GM11168 (cell line): ENCODE data around the gene THSD7A.

Source experiments
- in situ Hi-C: fragments of 300-500 bp; cut with MboI; formaldehyde crosslinking; loops from one replicate; pipeline ENCODE4 v1.12.0; 2022; ENCODE audit warnings: low sequenced_read_pairs; ENCODE audit not compliant: unreplicated experiment

The THSD7A gene

GRCh38 chr7:11811709-11812108 is 20.3 kb downstream of the THSD7A start:
- in situ Hi-C loops: no loop called here

DNA sequence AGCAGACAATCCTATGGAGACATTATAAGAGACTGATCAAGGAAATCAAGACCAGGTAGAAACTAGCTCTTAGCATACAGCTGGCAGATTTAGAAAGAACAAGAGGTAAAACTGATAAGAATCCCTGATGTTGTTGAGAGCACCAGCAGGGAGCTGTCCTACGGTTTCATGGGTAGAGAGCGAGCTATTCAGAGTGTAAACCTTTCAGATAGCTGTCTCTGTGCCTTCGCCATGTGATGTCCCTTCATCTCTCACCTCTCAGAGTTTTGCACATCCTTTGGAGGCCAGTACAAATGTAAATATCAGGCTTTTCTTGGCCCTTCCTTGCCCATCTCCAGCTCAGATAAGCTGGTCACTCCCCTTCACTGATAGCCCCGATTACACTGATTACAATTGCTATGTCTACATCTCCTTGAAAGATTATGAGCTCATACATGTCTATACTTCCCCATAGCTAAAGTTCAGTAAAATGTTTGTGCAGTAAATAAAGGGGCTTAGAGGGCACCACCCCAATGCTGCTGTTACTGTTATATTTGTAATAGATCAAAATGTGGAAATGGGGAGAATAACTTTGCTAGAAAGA is 21.9 kb downstream of the THSD7A start:
- in situ Hi-C loops: no loop called here

DNA sequence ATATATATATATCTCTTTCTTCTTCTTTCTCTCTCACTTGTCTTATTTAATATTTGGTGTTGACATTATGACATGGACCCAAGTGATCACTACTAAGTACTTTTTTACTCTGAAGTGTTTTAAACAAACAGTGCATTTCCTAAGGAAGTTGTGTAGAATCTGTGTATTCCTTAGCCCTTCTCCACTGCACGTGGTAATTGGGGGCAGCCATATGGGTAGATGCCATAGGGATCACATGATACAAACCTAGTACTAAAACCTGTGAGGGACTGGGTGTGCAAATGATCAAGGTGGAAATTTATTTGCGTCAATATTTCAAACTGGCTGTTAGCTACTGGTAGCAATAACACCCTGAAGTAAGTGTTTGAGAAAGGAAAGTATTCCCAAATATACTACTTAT is 25.0 kb downstream of the THSD7A start:
- in situ Hi-C loops: no loop called here

DNA sequence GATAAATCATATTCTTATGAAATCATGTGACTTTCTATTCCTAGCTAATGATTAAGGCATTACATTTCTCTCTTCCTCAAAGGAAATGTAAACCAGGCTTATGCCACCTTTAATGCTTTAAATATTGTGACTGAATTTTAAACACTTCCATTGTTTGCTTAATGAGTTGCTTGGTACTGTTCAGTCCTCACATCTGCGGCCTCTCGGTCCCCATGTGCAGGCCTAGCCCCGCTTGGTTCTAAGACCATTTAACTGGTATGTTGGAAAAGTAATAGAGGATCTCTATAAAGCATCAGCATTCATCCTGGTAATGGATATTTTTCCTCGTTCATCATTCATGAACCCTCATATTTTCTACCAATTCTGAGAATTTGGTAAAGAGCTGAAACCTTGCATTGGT is 27.4 kb downstream of the THSD7A start:
- in situ Hi-C loops: no loop called here

DNA sequence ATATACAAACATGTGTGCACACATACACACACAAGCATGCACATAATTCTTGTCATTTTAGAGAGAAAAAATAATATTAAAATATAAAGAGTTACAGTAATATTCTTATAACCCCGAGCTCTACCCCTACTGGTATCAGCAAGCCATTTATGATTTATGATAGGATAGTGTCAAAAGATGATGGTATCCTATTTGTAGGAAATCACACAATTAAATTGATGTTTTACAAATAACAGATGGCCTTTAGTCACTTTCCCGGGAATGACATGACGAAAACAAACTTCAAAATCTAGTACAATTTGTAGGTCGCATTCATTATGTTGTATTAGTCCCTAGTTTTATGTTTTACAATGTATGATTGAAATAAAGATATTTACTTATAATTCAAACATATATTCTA is 36.8 kb downstream of the THSD7A start:
- in situ Hi-C loops: no loop called here

DNA sequence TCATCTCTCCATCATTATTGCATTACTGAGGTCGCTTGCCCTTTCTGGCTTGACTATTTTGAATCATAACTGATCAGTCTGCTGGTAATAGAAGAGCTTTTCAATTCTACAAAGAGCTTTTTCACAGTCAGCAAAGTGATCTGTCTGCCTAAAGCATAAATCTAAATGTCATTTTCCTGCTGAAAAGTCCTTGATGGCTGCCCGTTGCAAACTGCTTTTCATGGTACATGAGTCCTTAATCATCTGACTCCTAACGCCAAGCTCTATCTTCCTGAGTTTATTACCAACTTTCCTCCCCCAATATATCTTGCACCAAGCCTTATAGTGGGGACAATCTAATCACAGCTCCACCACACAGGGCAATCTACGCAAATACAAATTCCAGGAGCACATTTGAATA is 39.8 kb downstream of the THSD7A start:
- in situ Hi-C loops: no loop called here

GRCh38 chr7:11788568-11788967 is 43.4 kb downstream of the THSD7A start:
- in situ Hi-C loops: no loop called here

- in situ Hi-C loops: no loop called here
These were observed 44.5 kb downstream of the THSD7A start for GRCh38 chr7:11787534-11787933.

DNA sequence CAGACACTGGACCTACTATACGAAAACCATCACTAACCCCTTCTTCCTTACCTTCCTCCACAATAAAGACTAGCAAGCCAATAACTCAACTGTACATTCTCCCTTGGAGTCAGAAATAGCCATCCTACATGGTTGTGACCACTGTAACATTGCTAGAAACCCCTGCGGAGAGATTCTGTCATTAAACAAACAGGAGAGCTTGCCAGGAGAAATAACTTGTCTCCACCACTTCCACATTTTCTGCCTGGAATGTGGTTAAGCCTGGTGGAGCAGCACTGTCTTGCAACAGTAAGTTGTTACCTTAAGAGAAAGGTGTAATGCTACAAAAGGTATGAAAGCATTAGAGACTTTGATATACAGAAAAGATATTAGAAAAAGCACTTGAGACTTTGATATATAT is 45.8 kb downstream of the THSD7A start:
- in situ Hi-C loops: no loop called here

DNA sequence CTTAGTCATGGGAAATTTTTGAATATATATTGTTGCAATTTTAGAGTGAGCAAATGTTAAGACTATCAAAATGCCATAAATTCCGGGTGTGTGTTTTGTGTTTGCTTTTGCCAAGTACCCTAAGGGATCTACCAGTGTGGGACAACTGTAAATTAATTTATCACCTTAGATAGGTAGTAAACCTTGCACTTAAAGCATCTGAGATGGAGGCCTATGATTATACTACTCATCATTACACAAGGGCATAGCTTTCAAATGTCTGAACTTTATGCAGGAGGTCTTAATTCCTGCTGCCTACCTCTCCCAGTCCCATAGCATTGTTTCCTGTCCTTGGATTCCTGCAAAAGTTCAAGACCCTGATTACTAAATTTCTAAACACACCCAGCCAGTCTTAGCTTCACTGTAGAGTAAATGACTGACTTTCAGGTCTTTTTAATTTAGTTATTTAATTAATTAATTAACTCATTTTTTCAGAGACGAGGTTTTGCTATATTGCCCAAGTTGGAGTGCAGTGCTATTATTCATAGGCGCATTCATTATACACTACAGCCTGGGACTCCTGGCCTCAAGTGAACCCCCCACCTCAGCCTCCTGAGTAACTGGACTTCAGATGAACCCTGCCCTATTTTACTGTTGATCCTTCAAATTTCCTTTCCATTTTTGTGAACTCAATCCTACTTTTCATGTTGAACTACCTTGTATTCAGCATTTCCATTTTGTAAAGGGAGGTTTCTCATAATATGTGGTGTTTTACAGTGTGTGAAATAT is 47.0 kb downstream of the THSD7A start:
- in situ Hi-C loops: no loop called here

DNA sequence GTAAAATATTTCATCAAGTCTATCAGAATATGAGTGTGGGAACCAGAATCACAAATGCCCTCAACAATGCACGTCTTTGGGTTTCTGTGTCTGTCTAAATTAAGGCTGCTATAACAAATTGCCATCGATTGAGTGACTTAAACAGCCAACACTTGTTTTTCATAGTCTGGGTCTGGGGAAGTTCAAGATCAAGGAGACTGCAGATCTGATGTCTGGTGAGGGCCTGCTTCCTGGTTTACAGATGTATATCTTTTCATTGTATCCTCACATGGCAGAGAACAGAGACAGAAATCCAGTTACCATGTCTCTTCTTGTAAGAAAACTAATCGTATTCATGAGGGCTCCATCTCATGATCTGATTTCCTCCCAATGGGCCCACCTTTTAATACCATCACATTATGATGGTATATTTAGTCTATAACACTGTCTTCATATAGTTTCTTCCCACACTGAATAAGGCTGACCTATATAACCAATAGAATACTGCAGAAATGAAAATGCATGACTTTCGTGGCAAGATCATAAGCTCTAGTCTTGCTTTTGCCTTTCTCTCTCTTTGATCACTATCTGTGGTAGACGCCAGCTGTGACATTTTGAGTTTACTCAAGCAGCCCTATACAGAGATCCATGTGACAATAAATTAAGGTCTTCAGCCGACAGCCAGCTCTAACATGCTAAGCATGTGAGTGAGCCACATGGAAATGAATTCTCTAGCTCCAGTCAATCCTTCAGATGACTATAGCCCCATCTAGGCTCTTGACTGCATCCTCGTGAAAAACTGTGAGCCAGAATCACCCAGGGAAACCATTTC is 51.9 kb downstream of the THSD7A start:
- in situ Hi-C loops: no loop called here

GRCh38 chr7:11776039-11776438 is 56.0 kb downstream of the THSD7A start:
- in situ Hi-C loops: no loop called here

DNA sequence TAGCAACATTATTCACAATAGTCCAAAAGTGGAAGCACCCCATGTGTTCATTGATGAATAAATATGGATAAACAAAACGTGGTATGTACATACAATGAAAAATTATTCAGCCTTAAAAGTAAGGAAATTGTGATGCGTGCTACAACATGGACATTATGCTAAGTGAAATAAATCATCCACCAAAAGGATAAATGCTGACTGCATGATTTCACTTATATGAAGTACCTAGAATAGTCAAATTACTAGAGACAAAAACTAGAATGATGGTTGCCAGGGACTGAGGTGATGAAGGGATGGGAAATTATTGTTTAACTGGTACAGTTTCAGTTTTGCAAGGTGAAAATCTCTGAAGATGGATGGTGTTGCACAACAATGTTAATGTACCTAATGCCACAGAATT is 56.6 kb downstream of the THSD7A start:
- in situ Hi-C loops: no loop called here

DNA sequence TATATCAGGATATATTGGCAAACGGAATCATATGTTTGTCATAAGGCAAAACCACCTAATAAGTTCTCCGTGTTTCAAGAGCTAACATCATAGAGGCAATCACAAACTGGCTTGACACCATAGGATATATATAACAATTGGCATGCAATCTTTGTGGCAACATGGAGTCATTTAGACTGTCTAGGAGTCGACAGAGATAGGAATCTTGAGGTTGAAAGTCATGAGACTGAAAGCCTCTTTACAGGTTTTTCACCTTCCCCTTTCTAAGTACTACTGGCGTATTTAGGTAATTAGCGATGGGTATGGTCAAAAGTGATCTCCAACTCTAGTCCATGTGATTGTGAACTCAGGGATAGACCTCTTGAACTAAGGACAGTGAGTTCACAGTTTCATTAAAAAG is 63.7 kb downstream of the THSD7A start:
- in situ Hi-C loops: no loop called here

DNA sequence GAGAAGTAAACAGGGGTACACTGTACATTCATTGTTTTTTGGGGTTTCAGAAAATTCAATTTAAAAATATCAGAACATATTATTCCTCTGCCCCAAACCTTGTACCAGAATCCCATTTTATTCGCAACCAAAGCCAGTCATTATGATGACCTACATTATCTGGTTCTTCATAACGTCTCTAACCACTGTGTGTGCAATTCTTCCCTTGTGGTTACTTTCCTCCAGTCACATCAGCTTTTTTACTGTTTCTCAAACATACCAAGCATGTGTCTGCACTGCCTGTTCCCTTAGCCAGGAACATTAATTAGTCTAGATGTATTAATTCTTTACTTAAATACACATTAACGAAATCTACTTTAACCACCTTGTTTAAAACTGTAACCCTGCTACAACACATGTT is 64.8 kb downstream of the THSD7A start:
- in situ Hi-C loops: no loop called here

GRCh38 chr7:11760372-11760771 is 71.6 kb downstream of the THSD7A start:
- in situ Hi-C loops: no loop called here

DNA sequence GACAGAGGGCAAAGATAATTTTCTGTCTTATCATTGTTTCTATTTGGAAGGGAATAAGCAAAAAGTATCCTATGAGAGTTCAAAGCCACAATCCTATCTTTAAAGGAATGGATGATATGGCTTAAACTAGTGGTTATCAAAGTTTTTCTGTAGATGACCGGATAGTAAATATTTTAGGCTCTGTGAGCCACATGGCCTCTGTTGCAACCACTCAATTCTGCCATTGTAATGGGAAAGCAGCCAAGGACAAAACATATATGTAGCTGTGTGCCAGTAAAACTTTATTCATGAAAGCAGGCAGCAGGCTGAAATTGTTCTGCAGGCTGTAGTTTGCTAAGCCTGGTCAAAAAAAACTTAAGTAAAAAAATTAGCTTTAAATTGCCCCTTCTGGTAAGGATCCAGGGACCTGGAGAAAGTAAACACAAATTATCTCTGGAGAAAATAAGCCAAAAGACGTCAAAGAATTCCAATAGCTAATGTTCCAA is 73.3 kb downstream of the THSD7A start:
- in situ Hi-C loops: no loop called here

DNA sequence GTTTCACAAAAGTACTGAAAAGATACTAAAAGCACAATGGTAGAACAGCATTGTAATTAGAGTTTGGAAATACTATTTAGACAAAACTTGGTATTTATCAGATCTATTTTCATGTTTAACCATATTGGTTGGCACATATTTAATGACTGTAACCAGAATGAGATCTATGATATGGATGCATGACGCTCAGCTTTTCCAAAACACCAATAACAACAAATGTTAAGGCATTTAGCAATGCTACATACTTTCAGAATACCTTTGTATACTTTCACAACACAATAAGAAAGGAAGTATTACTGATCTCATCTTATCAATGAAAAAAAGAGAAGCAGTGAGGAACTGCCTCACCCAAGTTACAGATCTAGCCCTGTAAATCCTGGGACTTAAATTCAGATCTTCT is 74.8 kb downstream of the THSD7A start:
- in situ Hi-C loops: no loop called here

- in situ Hi-C loops: no loop called here
These were observed 77.1 kb downstream of the THSD7A start for GRCh38 chr7:11754933-11755332.

- in situ Hi-C loops: no loop called here
These were observed 77.9 kb downstream of the THSD7A start for GRCh38 chr7:11754123-11754522.

- in situ Hi-C loops: no loop called here
These were observed 78.6 kb downstream of the THSD7A start for GRCh38 chr7:11753433-11753832.
